Measurements from ENCODE around the gene MLLT3.

DNA sequence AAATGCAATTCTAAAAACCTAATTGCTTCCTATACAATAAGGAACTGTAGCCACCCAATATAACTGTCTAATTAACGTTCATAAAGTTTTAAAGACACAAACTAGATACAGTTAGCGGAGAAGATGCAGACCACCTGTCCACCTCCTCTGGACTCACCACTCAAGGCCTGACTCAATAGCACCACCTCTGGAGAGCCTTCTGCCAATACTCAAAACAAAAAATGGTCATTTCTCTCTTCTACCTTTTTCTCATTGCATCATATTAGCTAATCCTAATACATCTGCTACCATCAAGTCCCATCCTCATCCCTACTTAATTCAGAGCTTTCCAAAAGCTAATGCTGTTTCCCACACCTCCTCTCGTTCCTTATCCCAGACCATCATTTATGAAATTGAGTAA lies 159.9 kb downstream of the MLLT3 start:
- no peak for TF ChIP-seq POLR2AphosphoS5 (IDR thresholded peaks at IDR 0.05)
- TF ChIP-seq, protein P1, sequence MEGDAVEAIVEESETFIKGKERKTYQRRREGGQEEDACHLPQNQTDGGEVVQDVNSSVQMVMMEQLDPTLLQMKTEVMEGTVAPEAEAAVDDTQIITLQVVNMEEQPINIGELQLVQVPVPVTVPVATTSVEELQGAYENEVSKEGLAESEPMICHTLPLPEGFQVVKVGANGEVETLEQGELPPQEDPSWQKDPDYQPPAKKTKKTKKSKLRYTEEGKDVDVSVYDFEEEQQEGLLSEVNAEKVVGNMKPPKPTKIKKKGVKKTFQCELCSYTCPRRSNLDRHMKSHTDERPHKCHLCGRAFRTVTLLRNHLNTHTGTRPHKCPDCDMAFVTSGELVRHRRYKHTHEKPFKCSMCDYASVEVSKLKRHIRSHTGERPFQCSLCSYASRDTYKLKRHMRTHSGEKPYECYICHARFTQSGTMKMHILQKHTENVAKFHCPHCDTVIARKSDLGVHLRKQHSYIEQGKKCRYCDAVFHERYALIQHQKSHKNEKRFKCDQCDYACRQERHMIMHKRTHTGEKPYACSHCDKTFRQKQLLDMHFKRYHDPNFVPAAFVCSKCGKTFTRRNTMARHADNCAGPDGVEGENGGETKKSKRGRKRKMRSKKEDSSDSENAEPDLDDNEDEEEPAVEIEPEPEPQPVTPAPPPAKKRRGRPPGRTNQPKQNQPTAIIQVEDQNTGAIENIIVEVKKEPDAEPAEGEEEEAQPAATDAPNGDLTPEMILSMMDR (IDR thresholded peaks at IDR 0.05): no peak
- no peak for TF ChIP-seq POLR2A (IDR thresholded peaks at IDR 0.05)
- TF ChIP-seq EP300 (IDR thresholded peaks at IDR 0.05): no peak

Data from suprapubic skin (tissue), 4 donors.